HG02623 (cell line): ENCODE measurements around the gene GPATCH8.
A peak's percentile ranks its signal among the peaks of the same experiment; 100 is the strongest.

Experiments used
- ATAC-seq: cut with Tn5 transposase; IDR thresholded peaks from one replicate; pipeline ENCODE4 v1.9.1; 2021; ENCODE audit warnings: moderate library complexity; ENCODE audit not compliant: unreplicated experiment

The GPATCH8 gene

GRCh38 chr17:44359006-44359405, 144.2 kb downstream of the GPATCH8 start:
- no peak for ATAC-seq

DNA sequence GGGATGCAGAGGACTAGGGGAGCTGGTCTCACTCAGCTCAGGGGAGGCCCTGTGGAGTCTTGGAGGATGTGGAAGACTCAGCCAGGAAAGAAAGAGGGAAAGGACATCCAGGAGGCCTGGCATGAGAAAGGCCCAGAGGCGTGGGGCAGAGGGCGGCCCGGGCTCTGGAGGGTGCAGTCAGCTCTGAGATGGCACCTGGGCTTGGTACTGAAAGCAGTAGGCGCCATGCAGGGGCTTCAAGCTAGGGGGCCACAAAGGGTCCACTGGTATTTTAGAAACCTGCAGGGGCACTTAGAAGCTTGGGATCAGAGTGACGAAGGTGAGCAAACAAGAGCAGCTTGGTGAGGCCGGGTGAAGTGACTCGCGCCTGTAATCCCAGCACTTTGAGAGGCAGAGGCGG, 145.1 kb downstream of the GPATCH8 start:
- no peak for ATAC-seq

- no peak for ATAC-seq
These were observed 147.0 kb downstream of the GPATCH8 start for GRCh38 chr17:44356241-44356640.

DNA sequence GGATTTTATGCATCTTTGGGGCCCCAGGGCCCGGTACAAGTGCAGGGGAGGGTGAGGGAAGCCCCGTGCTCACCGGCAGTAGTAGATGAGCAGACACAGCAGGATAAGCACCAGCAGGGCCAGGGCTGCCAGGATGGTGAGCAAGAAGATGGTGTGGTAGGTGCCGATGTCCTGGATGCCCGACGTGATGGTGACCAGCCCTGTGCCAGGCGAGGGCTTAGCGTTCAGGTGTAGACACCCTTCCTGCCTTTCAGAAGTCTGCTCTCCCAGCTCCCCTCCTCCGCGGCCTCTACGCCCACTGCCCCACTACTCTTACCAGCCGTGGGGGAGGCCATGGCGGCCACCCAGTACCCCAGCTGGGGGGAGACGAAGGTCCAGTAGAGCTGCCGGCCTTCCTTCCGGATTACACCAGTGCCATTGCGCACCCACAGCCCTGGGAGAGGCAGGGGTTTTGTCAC, 147.5 kb downstream of the GPATCH8 start:
- ATAC-seq, result no peak

DNA sequence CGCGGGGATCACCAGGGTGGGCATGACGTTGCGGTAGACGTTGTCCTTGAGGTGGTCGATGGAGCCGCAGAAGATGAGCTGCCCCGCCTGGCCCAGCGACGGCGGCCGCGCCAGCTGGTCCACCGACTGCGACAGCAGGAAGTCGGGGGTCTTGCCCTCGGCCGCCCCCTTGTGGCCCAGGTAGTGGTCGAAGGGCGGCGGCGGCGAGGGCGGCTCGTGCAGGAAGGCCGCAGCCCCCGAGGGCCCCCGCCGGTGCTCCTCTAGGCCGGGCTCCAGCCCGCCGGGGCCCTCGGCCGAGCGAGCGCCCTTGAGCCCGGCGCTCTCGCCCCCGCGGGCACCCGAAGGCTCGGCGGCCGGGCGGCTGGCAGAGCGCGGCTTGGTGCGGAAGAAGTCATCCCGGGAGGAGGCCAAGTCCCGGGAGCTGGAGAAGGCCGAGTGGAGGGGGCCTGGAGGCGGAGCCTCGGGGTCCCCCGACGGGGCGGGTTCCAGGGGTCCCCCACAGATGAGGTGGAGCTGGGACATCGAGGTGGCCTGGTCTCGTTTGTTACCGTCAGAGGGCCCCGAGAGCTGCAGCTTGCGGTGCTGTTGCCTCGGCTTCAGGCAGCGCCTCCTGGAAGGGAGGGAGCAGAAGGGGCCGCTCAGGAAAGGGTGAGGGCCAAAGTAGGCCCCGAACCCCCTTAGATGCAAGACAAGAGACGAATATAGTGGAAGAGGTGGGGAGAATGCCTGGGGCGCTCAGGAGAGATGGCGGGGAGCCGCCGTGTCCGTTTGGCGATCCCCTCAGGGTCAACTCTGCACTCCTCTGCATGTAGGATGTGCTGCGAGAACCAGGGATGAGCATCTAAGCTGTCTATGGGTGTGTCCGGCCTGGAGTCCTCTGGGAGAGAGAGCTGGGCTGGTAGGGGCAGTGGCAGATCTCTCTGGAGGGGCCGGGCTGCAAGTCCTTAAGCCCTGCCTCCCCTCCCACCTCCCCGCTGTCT, 148.3 kb downstream of the GPATCH8 start:
- ATAC-seq, result no peak

GRCh38 chr17:44353672-44354331, 149.4 kb downstream of the GPATCH8 start:
- no peak for ATAC-seq

DNA sequence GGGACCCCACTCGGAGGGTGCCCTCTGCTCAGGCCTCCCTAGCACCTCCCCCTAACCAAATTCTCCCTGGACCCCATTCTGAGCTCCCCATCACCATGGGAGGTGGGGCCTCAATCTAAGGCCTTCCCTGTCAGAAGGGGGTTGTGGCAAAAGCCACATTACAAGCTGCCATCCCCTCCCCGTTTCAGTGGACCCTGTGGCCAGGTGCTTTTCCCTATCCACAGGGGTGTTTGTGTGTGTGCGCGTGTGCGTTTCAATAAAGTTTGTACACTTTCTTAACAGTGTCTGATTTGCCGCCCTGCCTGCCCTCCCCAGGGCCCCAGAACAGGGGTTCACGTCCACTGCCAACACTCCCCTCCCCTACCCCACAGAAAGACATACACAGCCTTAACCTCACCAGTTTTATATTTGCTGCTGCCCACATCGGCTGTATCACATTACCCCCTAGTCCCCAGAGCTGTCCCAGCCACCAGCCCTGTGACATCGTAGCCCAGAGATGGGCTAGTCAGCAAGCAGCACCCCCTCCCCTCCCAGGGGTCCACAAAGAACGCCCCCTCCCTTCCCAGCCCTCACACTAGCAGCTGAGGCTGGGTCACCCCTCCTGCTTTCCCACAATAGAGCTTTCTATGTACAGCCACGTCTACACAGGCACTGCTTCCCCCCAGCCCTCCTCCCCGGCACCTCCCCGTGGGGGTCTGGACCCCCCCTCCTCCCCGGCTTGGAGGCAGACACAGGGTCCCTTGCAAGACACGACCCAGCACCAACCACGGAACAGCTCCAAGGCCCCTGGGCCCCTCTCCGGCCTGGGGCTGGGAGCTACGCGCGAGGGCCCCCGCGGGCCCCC, 150.2 kb downstream of the GPATCH8 start:
- ATAC-seq, result no peak

DNA sequence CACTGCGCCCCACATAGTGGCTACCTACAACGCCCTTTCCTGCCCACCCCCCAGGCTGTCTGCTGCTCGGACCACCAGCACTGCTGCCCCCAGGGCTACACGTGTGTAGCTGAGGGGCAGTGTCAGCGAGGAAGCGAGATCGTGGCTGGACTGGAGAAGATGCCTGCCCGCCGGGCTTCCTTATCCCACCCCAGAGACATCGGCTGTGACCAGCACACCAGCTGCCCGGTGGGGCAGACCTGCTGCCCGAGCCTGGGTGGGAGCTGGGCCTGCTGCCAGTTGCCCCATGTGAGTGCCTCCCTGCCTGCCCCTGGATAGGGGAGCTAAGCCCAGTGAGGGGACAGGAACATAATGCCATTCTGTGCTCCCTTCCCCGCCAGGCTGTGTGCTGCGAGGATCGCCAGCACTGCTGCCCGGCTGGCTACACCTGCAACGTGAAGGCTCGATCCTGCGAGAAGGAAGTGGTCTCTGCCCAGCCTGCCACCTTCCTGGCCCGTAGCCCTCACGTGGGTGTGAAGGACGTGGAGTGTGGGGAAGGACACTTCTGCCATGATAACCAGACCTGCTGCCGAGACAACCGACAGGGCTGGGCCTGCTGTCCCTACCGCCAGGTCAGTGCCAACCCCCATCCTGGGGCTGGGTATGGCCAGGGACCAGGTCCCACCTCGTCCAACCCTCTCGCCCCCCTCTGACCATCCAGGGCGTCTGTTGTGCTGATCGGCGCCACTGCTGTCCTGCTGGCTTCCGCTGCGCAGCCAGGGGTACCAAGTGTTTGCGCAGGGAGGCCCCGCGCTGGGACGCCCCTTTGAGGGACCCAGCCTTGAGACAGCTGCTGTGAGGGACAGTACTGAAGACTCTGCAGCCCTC, 151.0 kb downstream of the GPATCH8 start:
- ATAC-seq, result no peak

DNA sequence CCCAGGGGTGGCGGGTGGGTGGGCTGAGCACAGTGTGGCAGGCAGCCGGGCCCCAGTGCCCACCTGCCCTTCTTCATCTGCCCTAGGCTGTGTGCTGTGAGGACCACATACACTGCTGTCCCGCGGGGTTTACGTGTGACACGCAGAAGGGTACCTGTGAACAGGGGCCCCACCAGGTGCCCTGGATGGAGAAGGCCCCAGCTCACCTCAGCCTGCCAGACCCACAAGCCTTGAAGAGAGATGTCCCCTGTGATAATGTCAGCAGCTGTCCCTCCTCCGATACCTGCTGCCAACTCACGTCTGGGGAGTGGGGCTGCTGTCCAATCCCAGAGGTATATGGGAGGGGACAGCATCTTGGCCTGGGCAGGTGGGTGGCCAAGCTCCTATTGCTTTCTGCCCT, 151.7 kb downstream of the GPATCH8 start:
- no peak for ATAC-seq

DNA sequence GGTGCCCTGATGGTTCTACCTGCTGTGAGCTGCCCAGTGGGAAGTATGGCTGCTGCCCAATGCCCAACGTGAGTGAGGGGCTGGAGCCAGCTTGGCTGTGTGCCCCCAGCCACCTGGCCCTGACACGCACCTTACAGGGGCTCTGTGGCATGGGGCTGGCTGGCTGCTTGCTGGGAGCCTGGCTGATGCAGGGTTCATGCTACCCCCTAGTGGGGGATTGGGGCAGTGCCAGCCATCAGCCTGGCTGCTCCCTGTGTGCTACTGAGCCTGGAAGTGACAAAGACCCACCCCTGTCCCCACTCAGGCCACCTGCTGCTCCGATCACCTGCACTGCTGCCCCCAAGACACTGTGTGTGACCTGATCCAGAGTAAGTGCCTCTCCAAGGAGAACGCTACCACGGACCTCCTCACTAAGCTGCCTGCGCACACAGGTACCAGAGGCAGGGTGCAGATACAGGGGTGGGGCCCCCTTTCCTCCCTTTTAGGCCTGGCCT, 152.4 kb downstream of the GPATCH8 start:
- no peak for ATAC-seq

DNA sequence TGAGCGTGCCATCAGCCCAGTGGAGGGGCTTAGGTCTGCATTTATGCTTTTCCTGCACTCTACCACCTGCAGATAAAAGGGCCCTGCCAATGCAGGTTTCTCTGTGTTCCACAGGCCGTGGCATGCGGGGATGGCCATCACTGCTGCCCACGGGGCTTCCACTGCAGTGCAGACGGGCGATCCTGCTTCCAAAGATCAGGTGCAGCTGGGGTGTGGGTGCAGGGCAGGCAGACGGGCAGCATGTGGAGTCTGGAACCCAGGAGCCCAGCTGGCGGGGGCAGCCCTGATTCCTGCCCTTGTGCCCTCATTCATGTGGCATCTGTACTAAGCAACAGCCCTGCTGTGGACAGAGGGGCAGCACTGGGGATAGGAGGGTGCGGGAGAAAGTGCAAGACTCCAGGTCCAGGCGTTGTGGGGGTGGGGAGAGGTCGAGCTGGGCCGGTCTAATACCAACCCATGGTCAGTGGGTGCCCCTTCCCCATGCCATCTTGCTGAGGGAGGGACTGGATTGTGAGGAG, 153.6 kb downstream of the GPATCH8 start:
- ATAC-seq, result no peak

DNA sequence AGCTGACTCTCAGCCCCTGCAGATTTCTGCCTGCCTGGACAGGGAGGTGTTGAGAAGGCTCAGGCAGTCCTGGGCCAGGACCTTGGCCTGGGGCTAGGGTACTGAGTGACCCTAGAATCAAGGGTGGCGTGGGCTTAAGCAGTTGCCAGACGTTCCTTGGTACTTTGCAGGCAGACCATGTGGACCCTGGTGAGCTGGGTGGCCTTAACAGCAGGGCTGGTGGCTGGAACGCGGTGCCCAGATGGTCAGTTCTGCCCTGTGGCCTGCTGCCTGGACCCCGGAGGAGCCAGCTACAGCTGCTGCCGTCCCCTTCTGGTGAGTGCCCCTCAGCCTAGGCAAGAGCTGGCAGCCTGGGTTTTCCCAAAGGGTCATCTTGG, 154.2 kb downstream of the GPATCH8 start:
- ATAC-seq, result no peak

DNA sequence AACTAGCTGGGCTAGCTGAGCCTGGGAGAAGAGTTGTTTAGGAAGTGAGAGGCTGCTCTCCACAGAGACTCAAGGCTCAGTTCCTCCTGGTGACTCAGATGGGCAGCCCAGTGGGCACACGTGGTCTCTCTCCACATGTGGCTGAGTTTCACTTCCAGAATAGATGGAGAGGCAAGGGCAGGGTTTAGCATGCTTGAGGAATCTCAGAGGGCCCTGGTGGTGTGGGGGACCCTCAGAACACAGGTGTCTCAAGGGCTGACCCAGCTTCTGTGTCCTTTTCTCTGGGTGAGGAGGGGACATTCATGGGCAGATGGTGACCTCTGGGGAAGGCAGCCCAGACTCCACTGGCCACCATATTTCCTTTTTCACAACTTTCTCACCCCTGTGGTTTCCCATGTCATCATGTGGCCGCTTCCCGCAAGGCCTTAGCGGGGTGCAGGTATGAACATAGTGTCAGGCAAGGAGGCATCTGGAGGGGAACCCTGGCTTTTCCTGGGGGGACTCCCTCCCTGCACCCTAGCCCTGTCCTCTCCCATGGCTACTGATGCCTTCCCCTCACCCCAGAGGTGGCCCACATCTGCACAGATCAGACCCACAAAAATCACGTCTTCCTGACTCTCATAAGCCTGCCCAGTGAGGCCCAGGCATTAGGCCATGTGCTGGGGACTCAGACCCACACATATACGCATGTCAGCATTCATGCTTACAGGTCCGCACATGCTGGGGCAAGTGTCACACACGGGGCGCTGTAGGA, 154.8 kb downstream of the GPATCH8 start:
- ATAC-seq, result peak; percentile 39
